Measurements from ENCODE around the gene TNFRSF1B. TPM values are rescaled to one million over a fixed set of nuclear protein-coding genes. Genes with fewer than 3 reads are reported as not detected.
A peak's percentile ranks its signal among the peaks of the same experiment; 100 is the strongest.

TNFRSF1B gene
- total RNA-seq, 4 donors from 2014 or later: 37.1 to 92.8 (median 64.0) TPM

GRCh38 chr1:12173041-12173509 is 6.3 kb downstream of the TNFRSF1B start:
- Histone ChIP-seq H3K36me3 (no peaks in the 10 kb centered on the region), H3K4me1 (peaks cover 4 to 72% (median 52%) of the 10 kb centered on the region in 4 donors), H3K4me3 (peak overlapping the region in 2 of 4 donors; percentile 16 to 18), H3K27ac (peak overlapping the region; percentile 77 to 99 (median 84)), H3K27me3 (no peaks in the 10 kb centered on the region), H3K9me3 (no peaks in the 10 kb centered on the region)
- no peak for DNase-seq
- TF ChIP-seq POLR2A (IDR thresholded peaks at IDR 0.05): no peak
- no peak for TF ChIP-seq CTCF (IDR thresholded peaks at IDR 0.05)

GRCh38 chr1:12173631-12174121 is 6.9 kb downstream of the TNFRSF1B start:
- TF ChIP-seq POLR2A (IDR thresholded peaks at IDR 0.05): peak in 1 of 2 donors; percentile 41
- TF ChIP-seq CTCF (IDR thresholded peaks at IDR 0.05): no peak
- DNase-seq: peak; percentile 58 to 96 (median 93)
- Histone ChIP-seq H3K27ac (peak overlapping the region; percentile 77 to 99 (median 84)), H3K4me1 (peaks cover 7 to 72% (median 58%) of the 10 kb centered on the region in 4 donors), H3K27me3 (no peaks in the 10 kb centered on the region), H3K4me3 (peak overlapping the region in 2 of 4 donors; percentile 16 to 18), H3K36me3 (no peaks in the 10 kb centered on the region), H3K9me3 (no peaks in the 10 kb centered on the region)

GRCh38 chr1:12174924-12175810 is 8.4 kb downstream of the TNFRSF1B start:
- Histone ChIP-seq H3K27me3 (no peaks in the 10 kb centered on the region), H3K9me3 (no peaks in the 10 kb centered on the region), H3K27ac (peak overlapping the region; percentile 75 to 99 (median 80)), H3K4me1 (peaks cover 7 to 69% (median 62%) of the 10 kb centered on the region in 4 donors), H3K4me3 (no peak overlapping the region), H3K36me3 (no peaks in the 10 kb centered on the region)
- peak in 2 of 3 donors; percentile 53 to 73 for DNase-seq
- TF ChIP-seq CTCF (IDR thresholded peaks at IDR 0.05) (no peak), POLR2A (IDR thresholded peaks at IDR 0.05) (no peak)

- TF ChIP-seq CTCF (IDR thresholded peaks at IDR 0.05) (no peak), POLR2A (IDR thresholded peaks at IDR 0.05) (no peak)
- H3K36me3 ChIP-seq: no peaks in the 10 kb centered on the region
- H3K4me3 ChIP-seq: no peak overlapping the region
- no peaks in the 10 kb centered on the region for H3K9me3 ChIP-seq
- DNase-seq: no peak
- H3K27me3 ChIP-seq: no peaks in the 10 kb centered on the region
- peaks cover 7 to 78% (median 60%) of the 10 kb centered on the region in 4 donors for H3K4me1 ChIP-seq
- peak overlapping the region in 3 of 4 donors; percentile 45 to 71 (median 60) for H3K27ac ChIP-seq
These were observed 9.7 kb downstream of the TNFRSF1B start for GRCh38 chr1:12176298-12177118.
